Stimulated activated CD4-positive, alpha-beta T cell treated with anti-CD3 and anti-CD28 coated beads, Interleukin-15, amount 100 ng/mL, for 48 hours (primary cell): ENCODE data around the gene SLC25A46.
"Not testable (repeated sequence)": the region's sequence is repeated elsewhere in the genome, so short reads cannot be mapped to it uniquely, and the experiment has no call there.

Experiments
- DNase-seq, 2 donors: peaks; one replicate each; pipeline ENCODE4 v3.0.0-alpha.2; 2020; ENCODE audit warnings: low read depth in 2 of 2

SLC25A46 gene

GRCh38 chr5:110757118-110757729, 18.4 kb downstream of the SLC25A46 start:
- DNase-seq = no peak

GRCh38 chr5:110760158-110760557, 21.4 kb downstream of the SLC25A46 start:
- DNase-seq = no peak

- no peak for DNase-seq
These were observed 29.5 kb downstream of the SLC25A46 start for GRCh38 chr5:110768138-110768860.

GRCh38 chr5:110769000-110769681, 30.3 kb downstream of the SLC25A46 start:
- no peak for DNase-seq

GRCh38 chr5:110770286-110770685, 31.5 kb downstream of the SLC25A46 start:
- DNase-seq = no peak

- no peak for DNase-seq
These were observed 46.1 kb downstream of the SLC25A46 start for GRCh38 chr5:110784901-110785300.

- no peak for DNase-seq
These were observed 46.5 kb downstream of the SLC25A46 start for GRCh38 chr5:110785356-110785755.

GRCh38 chr5:110788006-110788405, 49.2 kb downstream of the SLC25A46 start:
- not testable (repeated sequence) for DNase-seq

GRCh38 chr5:110790673-110791072, 51.9 kb downstream of the SLC25A46 start:
- no peak for DNase-seq

GRCh38 chr5:110802998-110803397, 64.2 kb downstream of the SLC25A46 start:
- DNase-seq = no peak

GRCh38 chr5:110803467-110804326, 64.9 kb downstream of the SLC25A46 start:
- no peak for DNase-seq

- no peak for DNase-seq
These were observed 68.4 kb downstream of the SLC25A46 start for GRCh38 chr5:110807169-110807568.

- DNase-seq = no peak
These were observed 70.2 kb downstream of the SLC25A46 start for GRCh38 chr5:110809006-110809405.
